Measurements from ENCODE around the gene ZNF236.

DNA sequence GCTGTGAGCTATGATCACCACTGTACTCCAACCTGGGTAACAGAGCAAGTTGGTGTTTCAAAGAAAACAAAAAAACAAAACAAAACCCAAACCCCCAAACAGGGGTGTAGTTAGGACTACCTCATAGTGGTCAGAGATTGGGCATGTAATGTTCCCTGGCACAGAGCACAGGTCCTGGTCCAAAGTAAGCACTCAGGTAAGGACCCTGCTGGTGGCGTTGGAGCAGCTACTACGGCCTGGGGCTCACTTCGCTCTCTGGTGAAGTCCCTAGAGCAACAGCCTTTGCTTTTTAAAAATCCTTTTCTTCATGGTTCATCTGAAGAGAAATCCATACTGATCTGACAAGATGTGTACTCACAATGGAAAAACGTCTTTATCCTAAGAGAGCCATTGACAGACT is 130.4 kb downstream of the ZNF236 start:
- TF ChIP-seq EP300 (IDR thresholded peaks at IDR 0.05) (no peak), POLR2A (IDR thresholded peaks at IDR 0.05; ENCODE audit: low read depth) (no peak), POLR2AphosphoS5 (IDR thresholded peaks at IDR 0.05) (no peak)
- TF ChIP-seq, protein P1, sequence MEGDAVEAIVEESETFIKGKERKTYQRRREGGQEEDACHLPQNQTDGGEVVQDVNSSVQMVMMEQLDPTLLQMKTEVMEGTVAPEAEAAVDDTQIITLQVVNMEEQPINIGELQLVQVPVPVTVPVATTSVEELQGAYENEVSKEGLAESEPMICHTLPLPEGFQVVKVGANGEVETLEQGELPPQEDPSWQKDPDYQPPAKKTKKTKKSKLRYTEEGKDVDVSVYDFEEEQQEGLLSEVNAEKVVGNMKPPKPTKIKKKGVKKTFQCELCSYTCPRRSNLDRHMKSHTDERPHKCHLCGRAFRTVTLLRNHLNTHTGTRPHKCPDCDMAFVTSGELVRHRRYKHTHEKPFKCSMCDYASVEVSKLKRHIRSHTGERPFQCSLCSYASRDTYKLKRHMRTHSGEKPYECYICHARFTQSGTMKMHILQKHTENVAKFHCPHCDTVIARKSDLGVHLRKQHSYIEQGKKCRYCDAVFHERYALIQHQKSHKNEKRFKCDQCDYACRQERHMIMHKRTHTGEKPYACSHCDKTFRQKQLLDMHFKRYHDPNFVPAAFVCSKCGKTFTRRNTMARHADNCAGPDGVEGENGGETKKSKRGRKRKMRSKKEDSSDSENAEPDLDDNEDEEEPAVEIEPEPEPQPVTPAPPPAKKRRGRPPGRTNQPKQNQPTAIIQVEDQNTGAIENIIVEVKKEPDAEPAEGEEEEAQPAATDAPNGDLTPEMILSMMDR (IDR thresholded peaks at IDR 0.05): no peak
